Endothelial cell of umbilical vein (primary cell): ENCODE data around the gene KIF4A. TPM values are rescaled to one million over a fixed set of nuclear protein-coding genes. Genes with fewer than 3 reads are reported as not detected.
"Not testable (repeated sequence)": the region's sequence is repeated elsewhere in the genome, so short reads cannot be mapped to it uniquely, and the experiment has no call there.

Experiments
- BruUV-seq: library from RNA; stranded (reverse); fragments of 400-500 nt; replicated peaks from 2 replicates; lab custom pipeline; 2021; lab: Mats Ljungman, UMichigan
- CTCF ChIA-PET: fragments of 300-600, 350-600 bp; sonication (Branson Sonifier 250); formaldehyde crosslinking; loops from one replicate; lab custom pipeline; 2021; ENCODE audit warnings: antibody characterized with exemption, inconsistent platforms; lab: Charles Lee
- POLR2A ChIA-PET: fragments of 300-600, 350-600 bp; sonication (Branson Sonifier 250); formaldehyde crosslinking; loops from one replicate; lab custom pipeline; 2021; ENCODE audit warnings: antibody characterized with exemption, inconsistent platforms; lab: Charles Lee
- DNase-seq: peaks from one replicate; pipeline ENCODE4 v3.0.0-alpha.2; 2011; ENCODE audit warnings: low read depth, low spot score
- FAIRE-seq: peaks from 2 replicates; lab custom pipeline; 2011; peaks lifted over from hg19 to GRCh38; lab: Jason Lieb, UNC
- H2AFZ ChIP-seq: 2 replicates; pipeline ENCODE4 v1.6.0; 2012; ENCODE audit warnings: low read depth, low read length, control low read depth, inconsistent platforms
- H3K27ac ChIP-seq: 2 replicates; pipeline ENCODE4 v1.5.1; 2011; ENCODE audit warnings: low read depth, mild to moderate bottlenecking, control low read depth, low read length, moderate library complexity; ENCODE audit not compliant: insufficient read depth
- H3K27me3 ChIP-seq, 2 experiments: 2 replicates each; pipeline versions ENCODE4 v1.6.0 to v1.6.1; 2011; ENCODE audit warnings: low read length in 2 of 2, mixed read lengths in 1 of 2; ENCODE audit not compliant: control insufficient read depth in 2 of 2, insufficient read depth in 2 of 2
- H3K36me3 ChIP-seq, 2 experiments: 2 replicates in 1 of 2; 3 replicates in 1 of 2; pipeline ENCODE4 v1.5.1; 2011; ENCODE audit warnings: low read length in 2 of 2, mild to moderate bottlenecking in 1 of 2, moderate library complexity in 1 of 2; ENCODE audit not compliant: control insufficient read depth in 2 of 2, insufficient read depth in 2 of 2; ENCODE audit errors: extremely low read depth in 1 of 2
- H3K4me1 ChIP-seq: 3 replicates; pipeline ENCODE4 v1.5.1; 2011; ENCODE audit warnings: mild to moderate bottlenecking, low read length; ENCODE audit not compliant: control insufficient read depth, insufficient read depth; ENCODE audit errors: extremely low read depth
- H3K4me2 ChIP-seq: 2 replicates; pipeline ENCODE4 v1.6.1; 2011; ENCODE audit warnings: low read length, control low read depth, mixed read lengths; ENCODE audit not compliant: insufficient read depth
- H3K4me3 ChIP-seq, 3 experiments: fragments of 200-600 bp in 1 of 3; sonication (generic), shearing (Covaris generic) in 1 of 3; replicated peaks in 1 of 3; 2 replicates each; pipeline ENCODE4 v1.5.1; 2011 to 2016; ENCODE audit warnings: control low read depth in 3 of 3, low read length in 3 of 3, mild to moderate bottlenecking in 2 of 3, inconsistent platforms in 1 of 3, low read depth in 1 of 3, moderate library complexity in 1 of 3; ENCODE audit not compliant: insufficient read depth in 1 of 3
- H3K79me2 ChIP-seq: 2 replicates; pipeline ENCODE4 v1.6.0; 2012; ENCODE audit warnings: low read length, inconsistent platforms; ENCODE audit not compliant: control insufficient read depth, insufficient read depth
- H3K9ac ChIP-seq: replicated peaks from 2 replicates; pipeline ENCODE3; 2011; ENCODE audit warnings: low read length, control low read depth; ENCODE audit not compliant: insufficient read depth; ENCODE audit errors: extremely low read depth
- H3K9me1 ChIP-seq: replicated peaks from 3 replicates; pipeline ENCODE4 v1.6.0; 2011; ENCODE audit warnings: mild to moderate bottlenecking, low read length; ENCODE audit not compliant: control insufficient read depth, insufficient read depth; ENCODE audit errors: extremely low read depth
- H3K9me3 ChIP-seq: replicated peaks from 2 replicates; pipeline ENCODE4 v1.5.1; 2012; ENCODE audit warnings: low read length, inconsistent platforms; ENCODE audit not compliant: control insufficient read depth, insufficient read depth
- H4K20me1 ChIP-seq: replicated peaks from 2 replicates; pipeline ENCODE3; 2011; ENCODE audit warnings: mild to moderate bottlenecking, low read length; ENCODE audit not compliant: control insufficient read depth, insufficient read depth; ENCODE audit errors: extremely low read depth
- EZH2 ChIP-seq: IDR thresholded peaks from 2 replicates; pipeline ENCODE4 v1.6.1; 2012; ENCODE audit warnings: borderline replicate concordance, low read depth, mild to moderate bottlenecking, moderate library complexity, low read length, inconsistent platforms; ENCODE audit not compliant: severe bottlenecking
- GATA2 ChIP-seq: IDR thresholded peaks from 2 replicates; pipeline ENCODE4 v1.7.0; 2011; ENCODE audit warnings: low read depth, mild to moderate bottlenecking, moderate library complexity, mixed read lengths, low read length; ENCODE audit not compliant: insufficient read length, insufficient read depth
- JUN ChIP-seq: IDR thresholded peaks from 2 replicates; pipeline ENCODE4 v1.6.1; 2011; ENCODE audit warnings: borderline replicate concordance, low read depth; ENCODE audit not compliant: insufficient read length, insufficient read depth
- MYC ChIP-seq: IDR thresholded peaks from one replicate; pipeline ENCODE4 v1.6.1; 2011; ENCODE audit warnings: mild to moderate bottlenecking, low read depth, low read length
- POLR2AphosphoS5 ChIP-seq: IDR thresholded peaks from 2 replicates; pipeline ENCODE4 v1.6.1; 2012; ENCODE audit warnings: low read depth, mild to moderate bottlenecking, control low read depth, low read length, moderate library complexity; ENCODE audit not compliant: insufficient read depth
- dilution Hi-C: fragments of 300-500 bp; cut with MboI; formaldehyde crosslinking; loops from one replicate; pipeline ENCODE4 v1.15.0; 2019; ENCODE audit warnings: low sequenced_read_pairs; ENCODE audit not compliant: extremely low pct_ligation_motif_present
- intact Hi-C: fragments of 100-400 bp; cut with micrococcal nuclease; formaldehyde crosslinking; loops from one replicate; pipeline ENCODE4 v1.10.0; 2022
- polyA plus RNA-seq, 4 experiments: library from polyadenylated mRNA; depleted of rRNA in 3 of 4; stranded (reverse) in 3 of 4; unstranded in 1 of 4; fragments of >200 nt; gene quantifications; 2 replicates each; pipeline versions ENCODE4 v1.2.1 to v1.2.3, GENCODE V29; 2011 to 2012; ENCODE audit warnings: missing spikeins in 1 of 4
- total RNA-seq: library from RNA; stranded (reverse); gene quantifications from 2 replicates; pipeline ENCODE4 v1.2.3, GENCODE V29; 2021
- TF ChIP-seq, protein P1 (sequence below): IDR thresholded peaks from 2 replicates; pipeline ENCODE4 v1.6.1; 2011; ENCODE audit not compliant: insufficient read depth, insufficient read length
- TF ChIP-seq, protein P2 (sequence below), 2 donors: IDR thresholded peaks; 1 replicate in 1 of 2; 2 replicates in 1 of 2; pipeline ENCODE4 v1.5.1; 2011; ENCODE audit warnings: low read length in 2 of 2, mild to moderate bottlenecking in 2 of 2, moderate library complexity in 2 of 2, control low read depth in 1 of 2, inconsistent platforms in 1 of 2, low read depth in 1 of 2; ENCODE audit not compliant: insufficient read depth in 1 of 2; ENCODE audit errors: extremely low read depth in 1 of 2

KIF4A gene
- total and polyA plus RNA-seq, 2 donors (not counting 3 experiments of a cell fraction or from before 2014, with no cell fraction given): 9.6 to 41.3 TPM

DNA sequence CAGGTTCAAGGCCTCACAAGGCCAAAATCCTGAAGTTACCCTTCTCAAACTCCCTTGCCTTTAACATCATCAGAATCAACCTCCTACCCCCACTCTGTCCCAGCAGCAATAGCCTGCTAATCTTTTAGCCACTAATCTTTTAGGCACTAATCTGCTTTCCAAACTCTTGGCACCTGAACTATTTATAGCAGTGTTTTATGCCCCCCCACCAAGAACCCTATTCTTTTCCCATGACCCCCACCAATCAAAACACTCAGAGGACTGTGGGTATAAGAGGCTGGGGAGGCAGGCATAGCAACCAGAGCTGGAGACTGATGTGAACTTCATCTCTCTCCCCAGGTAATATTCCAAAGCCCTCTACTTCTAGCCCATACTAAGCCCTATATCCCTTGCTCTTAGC, 21.9 kb upstream of the KIF4A start, which contains the start of gene ARR3:
Gene ARR3 (plus strand): TSS at position 301 of the 400 bp plus-strand sequence. CDS start 1,052 bp downstream, outside the sequence.
- H3K4me1 ChIP-seq: no peaks in the 10 kb centered on the region
- TF ChIP-seq MYC (no peak), EZH2 (no peak), GATA2 (no peak), JUN (no peak), POLR2AphosphoS5 (no peak)
- TF ChIP-seq, protein P1, sequence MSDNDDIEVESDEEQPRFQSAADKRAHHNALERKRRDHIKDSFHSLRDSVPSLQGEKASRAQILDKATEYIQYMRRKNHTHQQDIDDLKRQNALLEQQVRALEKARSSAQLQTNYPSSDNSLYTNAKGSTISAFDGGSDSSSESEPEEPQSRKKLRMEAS: no peak
- TF ChIP-seq, protein P2, sequence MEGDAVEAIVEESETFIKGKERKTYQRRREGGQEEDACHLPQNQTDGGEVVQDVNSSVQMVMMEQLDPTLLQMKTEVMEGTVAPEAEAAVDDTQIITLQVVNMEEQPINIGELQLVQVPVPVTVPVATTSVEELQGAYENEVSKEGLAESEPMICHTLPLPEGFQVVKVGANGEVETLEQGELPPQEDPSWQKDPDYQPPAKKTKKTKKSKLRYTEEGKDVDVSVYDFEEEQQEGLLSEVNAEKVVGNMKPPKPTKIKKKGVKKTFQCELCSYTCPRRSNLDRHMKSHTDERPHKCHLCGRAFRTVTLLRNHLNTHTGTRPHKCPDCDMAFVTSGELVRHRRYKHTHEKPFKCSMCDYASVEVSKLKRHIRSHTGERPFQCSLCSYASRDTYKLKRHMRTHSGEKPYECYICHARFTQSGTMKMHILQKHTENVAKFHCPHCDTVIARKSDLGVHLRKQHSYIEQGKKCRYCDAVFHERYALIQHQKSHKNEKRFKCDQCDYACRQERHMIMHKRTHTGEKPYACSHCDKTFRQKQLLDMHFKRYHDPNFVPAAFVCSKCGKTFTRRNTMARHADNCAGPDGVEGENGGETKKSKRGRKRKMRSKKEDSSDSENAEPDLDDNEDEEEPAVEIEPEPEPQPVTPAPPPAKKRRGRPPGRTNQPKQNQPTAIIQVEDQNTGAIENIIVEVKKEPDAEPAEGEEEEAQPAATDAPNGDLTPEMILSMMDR (IDR thresholded peaks at IDR 0.05; ENCODE audit: extremely low read depth in 1 of 2, insufficient read depth in 1 of 2, low read depth in 1 of 2, low read length in 2 of 2): no peak
- H3K36me3 ChIP-seq: no peaks in the 10 kb centered on the region
- no TSS peak for BruUV-seq
- no peak within 1 kb of the TSS for H3K4me2 ChIP-seq
- H2AFZ ChIP-seq: no peak within 1 kb of the TSS
- DNase-seq (no peak), FAIRE-seq (no peak)
- H3K4me3 ChIP-seq: no peak within 1 kb of the TSS
- no peaks in the 10 kb centered on the region for H3K27me3 ChIP-seq
- H3K9ac ChIP-seq: no peak within 1 kb of the TSS
- no peak within 1 kb of the TSS for H3K27ac ChIP-seq
- CTCF ChIA-PET: no interaction called here
- H3K9me1 ChIP-seq: no peaks in the 10 kb centered on the region
- H3K79me2 ChIP-seq: no peaks in the 10 kb centered on the region
- no peaks in the 10 kb centered on the region for H3K9me3 ChIP-seq
- H4K20me1 ChIP-seq: no peaks in the 10 kb centered on the region
- intact Hi-C loops (no loop called here), dilution Hi-C loops (no loop called here)
- POLR2A ChIA-PET: no interaction called here

DNA sequence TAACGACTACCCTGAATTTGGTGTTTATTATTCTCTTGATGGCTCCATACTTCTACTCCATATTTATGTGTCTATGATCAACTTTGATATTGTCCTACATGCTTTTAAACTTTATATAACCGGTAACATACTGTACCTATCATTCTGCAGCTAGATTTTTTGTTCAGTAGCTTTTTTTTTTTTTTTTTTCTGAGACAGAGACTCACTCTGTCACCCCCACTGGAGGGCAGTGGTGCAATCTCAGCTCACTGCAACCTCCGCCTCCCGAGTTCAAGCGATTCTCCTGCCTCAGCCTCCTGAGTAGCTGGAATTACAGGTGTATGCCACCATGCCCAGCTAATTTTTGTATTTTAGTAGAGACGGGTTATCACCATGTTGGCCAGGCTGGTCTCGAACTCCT, 15.9 kb upstream of the KIF4A start:
- H3K27me3 ChIP-seq, H4K20me1 ChIP-seq, FAIRE-seq, H3K36me3 ChIP-seq, POLR2A ChIA-PET, H3K4me2 ChIP-seq, intact Hi-C loops, DNase-seq, BruUV-seq, H3K9me3 ChIP-seq, dilution Hi-C loops, H2AFZ ChIP-seq, H3K9ac ChIP-seq, H3K9me1 ChIP-seq, H3K4me1 ChIP-seq, H3K79me2 ChIP-seq, H3K27ac ChIP-seq, H3K4me3 ChIP-seq: not testable (repeated sequence)
- CTCF ChIA-PET: interaction anchor here (1.0 kb wide), 1 partner anchor 16 kb away, joined by 5 read pairs; the partner anchor contains the start of genes KIF4A and PDZD11
